Epithelial cell of alveolus of lung (primary cell): ENCODE results near the gene RAP1GDS1. TPM values are rescaled to one million over a fixed set of nuclear protein-coding genes. Genes with fewer than 3 reads are reported as not detected.

Source experiments
- total RNA-seq: library from RNA; depleted of rRNA; stranded (reverse); fragments of >200 nt; gene quantifications from 2 replicates; pipeline ENCODE4 v1.2.1, GENCODE V29; 2015

RAP1GDS1 gene, protein sequence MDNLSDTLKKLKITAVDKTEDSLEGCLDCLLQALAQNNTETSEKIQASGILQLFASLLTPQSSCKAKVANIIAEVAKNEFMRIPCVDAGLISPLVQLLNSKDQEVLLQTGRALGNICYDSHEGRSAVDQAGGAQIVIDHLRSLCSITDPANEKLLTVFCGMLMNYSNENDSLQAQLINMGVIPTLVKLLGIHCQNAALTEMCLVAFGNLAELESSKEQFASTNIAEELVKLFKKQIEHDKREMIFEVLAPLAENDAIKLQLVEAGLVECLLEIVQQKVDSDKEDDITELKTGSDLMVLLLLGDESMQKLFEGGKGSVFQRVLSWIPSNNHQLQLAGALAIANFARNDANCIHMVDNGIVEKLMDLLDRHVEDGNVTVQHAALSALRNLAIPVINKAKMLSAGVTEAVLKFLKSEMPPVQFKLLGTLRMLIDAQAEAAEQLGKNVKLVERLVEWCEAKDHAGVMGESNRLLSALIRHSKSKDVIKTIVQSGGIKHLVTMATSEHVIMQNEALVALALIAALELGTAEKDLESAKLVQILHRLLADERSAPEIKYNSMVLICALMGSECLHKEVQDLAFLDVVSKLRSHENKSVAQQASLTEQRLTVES
- total RNA-seq: 30.5 and 53.0 TPM in 2 replicates

DNA sequence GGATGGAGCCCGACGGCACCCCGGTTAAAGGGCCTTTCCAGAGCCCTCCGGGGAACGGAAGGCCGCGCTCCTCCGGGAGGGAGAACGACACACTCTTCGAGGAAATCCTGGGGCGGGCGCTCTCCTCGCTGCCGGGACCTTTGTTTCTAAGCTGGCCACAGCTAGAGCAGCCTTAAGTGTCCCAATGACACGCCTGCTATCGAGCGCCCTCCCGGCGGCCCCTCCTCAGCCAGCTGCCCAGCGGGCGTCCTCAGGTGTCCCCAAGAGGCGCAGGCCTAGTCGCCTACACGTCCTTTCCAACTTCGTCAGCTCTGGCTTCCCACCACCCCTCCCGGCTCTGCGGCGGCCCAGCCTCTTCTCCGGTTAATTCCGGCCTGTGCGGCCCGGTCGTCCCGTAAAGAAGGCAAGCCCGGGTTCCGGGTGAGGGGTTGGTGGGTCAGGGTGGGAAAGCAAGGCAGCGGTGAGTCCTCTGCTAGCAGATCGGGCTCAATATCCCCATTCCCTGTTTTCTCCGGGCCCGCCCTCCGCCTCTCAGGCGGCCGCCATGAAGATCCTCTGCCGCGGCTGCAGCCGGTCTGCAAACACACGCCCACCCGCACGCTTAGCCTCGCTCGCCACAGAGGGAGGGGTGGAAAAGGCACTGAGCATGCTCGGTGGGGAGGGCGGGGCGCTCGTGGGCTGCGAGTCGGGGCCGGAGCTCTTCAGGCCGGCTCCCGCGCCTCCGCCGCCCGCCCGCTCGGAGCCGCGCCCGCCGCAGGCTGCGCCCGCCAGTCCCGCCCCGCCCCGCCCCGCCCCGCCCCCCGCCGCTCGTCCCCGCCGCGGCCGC lies at the start of gene RAP1GDS1:
Gene RAP1GDS1 (plus strand): TSS at position 806 of the 826 bp plus-strand sequence. CDS start 182 bp downstream, outside the sequence.

Other genes with a start within 250 kb of the RAP1GDS1 start
- gene STPG2, start 117.9 kb upstream of the RAP1GDS1 start, total RNA-seq: 0.52 TPM in 1 of 2 replicates, not detected in the other